GM12872 (cell line): ENCODE data around the gene STK32C.

Experiments
- CTCF ChIP-seq: IDR thresholded peaks from 3 replicates; pipeline ENCODE4 v1.5.1; 2011; ENCODE audit warnings: low read depth, mild to moderate bottlenecking, low read length, moderate library complexity; ENCODE audit not compliant: insufficient read depth

The STK32C gene

DNA sequence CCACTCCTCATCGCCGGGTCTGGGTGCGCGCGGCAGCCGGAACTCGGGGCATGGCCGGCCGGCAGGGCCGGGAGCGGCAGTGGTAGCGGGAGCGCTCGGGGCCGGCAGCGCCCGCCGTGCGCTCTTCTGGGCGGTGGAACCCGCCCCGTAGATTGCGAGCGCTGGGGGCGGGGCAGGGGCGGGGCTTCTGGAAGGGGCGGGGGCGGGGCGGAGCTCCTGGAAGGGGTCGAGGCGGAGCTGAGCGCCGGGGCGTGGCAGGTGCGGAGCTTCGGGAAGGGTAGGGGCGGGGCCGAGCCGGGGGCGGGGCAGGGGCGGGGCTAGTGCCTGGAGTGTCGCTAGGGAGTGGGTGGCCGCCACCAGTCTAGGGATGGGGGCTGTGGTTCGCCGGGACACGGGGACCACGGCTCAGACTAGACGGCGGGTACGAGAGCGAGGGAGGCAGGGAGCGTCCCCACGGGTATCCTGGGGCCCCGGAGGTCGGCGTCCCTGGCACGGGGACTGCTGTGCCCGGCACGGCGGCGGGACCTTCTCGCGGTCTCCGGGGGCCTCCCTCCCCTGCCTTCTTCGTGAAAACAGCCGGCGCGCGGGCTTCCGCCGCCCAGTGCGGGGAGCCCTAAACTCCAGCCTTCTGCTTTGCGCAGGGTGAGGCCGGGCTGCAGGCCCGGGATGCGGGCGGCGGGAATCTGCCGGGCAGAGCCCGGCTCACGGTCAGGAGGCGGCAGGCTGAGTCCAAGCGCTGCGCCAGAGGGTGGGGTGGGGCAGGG lies at the start of gene STK32C:
Gene STK32C (minus strand): TSS at position 128 of the 764 bp plus-strand sequence. CDS start 117 bp downstream, at position 11.
- TF ChIP-seq CTCF: no peak

- no peak for TF ChIP-seq CTCF
These were observed 49.0 kb upstream of the STK32C start for GRCh38 chr10:132356621-132357195.

- TF ChIP-seq CTCF: no peak
These were observed 48.0 kb upstream of the STK32C start for GRCh38 chr10:132355754-132356153.

- no peak for TF ChIP-seq CTCF
These were observed 47.5 kb upstream of the STK32C start for GRCh38 chr10:132355297-132355696.

DNA sequence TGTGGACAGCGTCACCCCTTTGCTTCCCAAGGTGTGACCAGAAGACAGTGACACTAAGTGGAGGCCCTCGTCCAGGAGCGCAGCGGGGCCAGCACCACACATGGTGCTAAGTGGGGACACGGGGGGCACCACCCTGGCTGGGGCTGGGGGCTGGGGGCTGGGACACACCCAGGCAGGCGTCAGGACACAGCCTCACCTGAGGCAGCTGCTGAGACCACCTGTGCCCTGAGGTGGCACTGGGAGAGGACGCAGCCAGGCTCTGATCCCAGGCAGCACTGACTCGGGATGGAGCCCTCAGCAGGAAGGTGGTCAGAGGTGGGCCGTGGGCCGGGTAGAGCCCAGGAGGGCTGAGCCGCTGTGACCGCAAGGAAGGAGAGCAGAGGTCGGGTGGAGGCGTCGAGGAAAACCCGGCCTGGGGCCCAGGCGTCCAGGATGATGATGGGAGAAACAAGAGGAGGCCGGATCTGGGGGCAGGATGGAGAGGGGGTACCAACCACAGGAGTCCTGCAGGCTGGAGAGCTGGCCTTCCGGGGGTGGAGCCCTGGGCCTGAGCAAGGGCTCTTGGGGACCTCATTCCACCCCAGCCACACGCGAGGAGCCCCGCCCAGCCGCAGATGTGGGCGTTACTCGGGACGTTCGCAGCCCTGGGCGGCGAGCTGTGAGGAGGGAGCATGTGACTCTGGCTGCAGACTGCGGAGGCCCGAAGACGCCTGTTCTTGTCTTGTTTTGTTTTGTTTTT lies 46.8 kb upstream of the STK32C start:
- TF ChIP-seq CTCF: no peak

- no peak for TF ChIP-seq CTCF
These were observed 46.0 kb upstream of the STK32C start for GRCh38 chr10:132353456-132354355.
